ENCODE measurements around the gene DOCK4. TPM values are rescaled to one million over a fixed set of nuclear protein-coding genes. Genes with fewer than 3 reads are reported as not detected.

Gene DOCK4
- total RNA-seq, 1 donor from 2014 or later, result 32.2 TPM

- no peak overlapping the region for H3K4me2 ChIP-seq (ENCODE audit: low read length)
- FAIRE-seq, result no peak
- H3K27me3 ChIP-seq (ENCODE audit: insufficient read depth, low read length), result no peaks in the 10 kb centered on the region
- no peak overlapping the region for H3K4me3 Mint-ChIP-seq (ENCODE audit: unreplicated experiment)
- TF ChIP-seq CTCF (IDR thresholded peaks at IDR 0.05; ENCODE audit: insufficient read depth, low read depth, low read length), result no peak
- TF ChIP-seq EZH2 (IDR thresholded peaks at IDR 0.05; ENCODE audit: insufficient read depth, low read length), result no peak
- DNase-seq (ENCODE audit: low read depth), result no peak
- no peaks in the 10 kb centered on the region for H3K9me3 Mint-ChIP-seq (ENCODE audit: unreplicated experiment)
- H3K4me1 Mint-ChIP-seq (ENCODE audit: low read depth, unreplicated experiment), result peaks cover 21% of the 10 kb centered on the region
- no peak overlapping the region for H3K4me3 ChIP-seq (ENCODE audit: insufficient read depth, low read depth, low read length)
- no peak overlapping the region for H2AFZ ChIP-seq (ENCODE audit: low read depth, low read length)
- H3K4me1 ChIP-seq (ENCODE audit: insufficient read depth, low read length), result peaks cover 7% of the 10 kb centered on the region
- H3K27ac Mint-ChIP-seq (ENCODE audit: unreplicated experiment), result no peak overlapping the region
- no peaks in the 10 kb centered on the region for H3K9me3 ChIP-seq (ENCODE audit: insufficient read depth, low read depth, low read length)
- no peaks in the 10 kb centered on the region for H3K36me3 Mint-ChIP-seq (ENCODE audit: low read depth, unreplicated experiment)
- H3K79me2 ChIP-seq (ENCODE audit: insufficient read depth, low read length), result peaks cover 8% of the 10 kb centered on the region
- no peaks in the 10 kb centered on the region for H4K20me1 ChIP-seq (ENCODE audit: insufficient read depth, low read length)
- H3K27me3 Mint-ChIP-seq (ENCODE audit: low read depth, unreplicated experiment), result no peaks in the 10 kb centered on the region
- no peak overlapping the region for H3K27ac ChIP-seq (ENCODE audit: low read depth, low read length)
- H3K36me3 ChIP-seq (ENCODE audit: insufficient read depth, low read length), result no peaks in the 10 kb centered on the region
- no peak overlapping the region for H3K9ac ChIP-seq (ENCODE audit: low read length)
Measured at GRCh38 chr7:112138938-112139337, 67.3 kb downstream of the DOCK4 start.

GRCh38 chr7:112138325-112138852 is 67.8 kb downstream of the DOCK4 start:
- Mint-ChIP-seq H3K36me3 (ENCODE audit: low read depth, unreplicated experiment) (no peaks in the 10 kb centered on the region), H3K27ac (ENCODE audit: unreplicated experiment) (no peak overlapping the region), H3K9me3 (ENCODE audit: unreplicated experiment) (no peaks in the 10 kb centered on the region), H3K27me3 (ENCODE audit: low read depth, unreplicated experiment) (no peaks in the 10 kb centered on the region), H3K4me1 (ENCODE audit: low read depth, unreplicated experiment) (peaks cover 18% of the 10 kb centered on the region), H3K4me3 (ENCODE audit: unreplicated experiment) (no peak overlapping the region)
- Histone ChIP-seq H3K9me3 (ENCODE audit: insufficient read depth, low read depth, low read length) (no peaks in the 10 kb centered on the region), H2AFZ (ENCODE audit: low read depth, low read length) (no peak overlapping the region), H3K9ac (ENCODE audit: low read length) (no peak overlapping the region), H3K27me3 (ENCODE audit: insufficient read depth, low read length) (no peaks in the 10 kb centered on the region), H3K4me1 (ENCODE audit: insufficient read depth, low read length) (peaks cover 1% of the 10 kb centered on the region), H4K20me1 (ENCODE audit: insufficient read depth, low read length) (no peaks in the 10 kb centered on the region), H3K27ac (ENCODE audit: low read depth, low read length) (no peak overlapping the region), H3K36me3 (ENCODE audit: insufficient read depth, low read length) (no peaks in the 10 kb centered on the region), H3K4me3 (ENCODE audit: insufficient read depth, low read depth, low read length) (no peak overlapping the region), H3K79me2 (ENCODE audit: insufficient read depth, low read length) (peaks cover 8% of the 10 kb centered on the region), H3K4me2 (ENCODE audit: low read length) (no peak overlapping the region)
- FAIRE-seq (no peak), DNase-seq (ENCODE audit: low read depth) (no peak)
- TF ChIP-seq CTCF (IDR thresholded peaks at IDR 0.05; ENCODE audit: insufficient read depth, low read depth, low read length) (no peak), EZH2 (IDR thresholded peaks at IDR 0.05; ENCODE audit: insufficient read depth, low read length) (no peak)
